BE2C (cell line): ENCODE measurements around the gene PPP6R2.

ENCODE experiments used
- DNase-seq: peaks from one replicate; pipeline ENCODE4 v3.0.0-alpha.2; 2020
- H3K27me3 ChIP-seq: fragments of 250-450 bp; sonication (Bioruptor Pico); 2 replicates; pipeline ENCODE4 v1.5.1; 2020; ENCODE audit warnings: mild to moderate bottlenecking
- H3K36me3 ChIP-seq: fragments of 250-450 bp; sonication (Bioruptor Pico); 2 replicates; pipeline ENCODE4 v1.5.1; 2020; ENCODE audit warnings: mild to moderate bottlenecking
- H3K4me1 ChIP-seq: fragments of 250-450 bp; sonication (Bioruptor Pico); 2 replicates; pipeline ENCODE4 v1.5.1; 2020
- H3K4me3 ChIP-seq: 2 replicates; pipeline ENCODE4 v1.5.1; 2011; ENCODE audit warnings: low read depth, low read length
- H3K9me3 ChIP-seq: fragments of 250-450 bp; sonication (Bioruptor Pico); 2 replicates; pipeline ENCODE4 v1.5.1; 2020
- TF ChIP-seq, protein P1 (sequence below): IDR thresholded peaks from 2 replicates; pipeline ENCODE4 v1.5.1; 2012; ENCODE audit warnings: mild to moderate bottlenecking, low read depth, low read length

PPP6R2 gene

DNA sequence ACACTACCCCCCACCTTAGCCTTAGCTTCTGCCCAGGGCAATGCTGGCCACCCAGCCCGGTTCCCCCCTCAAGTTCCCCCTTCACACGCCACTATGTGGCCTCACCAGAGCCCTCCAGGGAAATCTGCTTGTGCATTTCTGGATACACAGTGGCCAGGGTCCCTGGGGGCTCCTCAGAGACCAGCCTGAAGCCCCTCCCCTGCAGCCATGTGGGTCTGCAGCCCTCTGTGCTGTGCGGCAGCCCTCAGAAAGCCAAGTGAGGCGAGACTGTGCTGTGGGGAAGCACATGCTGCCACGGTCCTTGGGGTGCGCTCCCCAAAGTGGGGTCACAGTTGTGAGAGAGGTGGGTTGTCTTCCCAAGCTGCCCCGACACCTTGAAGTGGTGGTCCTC, 33.5 kb upstream of the PPP6R2 start:
- peak; percentile 86 for DNase-seq
- H3K9me3 ChIP-seq = no peaks in the 10 kb centered on the region
- H3K36me3 ChIP-seq = no peaks in the 10 kb centered on the region; the same call in 1 of the 2 replicates
- H3K4me1 ChIP-seq = peaks cover 32% of the 10 kb centered on the region
- H3K27me3 ChIP-seq = no peaks in the 10 kb centered on the region
- no peak overlapping the region for H3K4me3 ChIP-seq
- TF ChIP-seq, protein P1, sequence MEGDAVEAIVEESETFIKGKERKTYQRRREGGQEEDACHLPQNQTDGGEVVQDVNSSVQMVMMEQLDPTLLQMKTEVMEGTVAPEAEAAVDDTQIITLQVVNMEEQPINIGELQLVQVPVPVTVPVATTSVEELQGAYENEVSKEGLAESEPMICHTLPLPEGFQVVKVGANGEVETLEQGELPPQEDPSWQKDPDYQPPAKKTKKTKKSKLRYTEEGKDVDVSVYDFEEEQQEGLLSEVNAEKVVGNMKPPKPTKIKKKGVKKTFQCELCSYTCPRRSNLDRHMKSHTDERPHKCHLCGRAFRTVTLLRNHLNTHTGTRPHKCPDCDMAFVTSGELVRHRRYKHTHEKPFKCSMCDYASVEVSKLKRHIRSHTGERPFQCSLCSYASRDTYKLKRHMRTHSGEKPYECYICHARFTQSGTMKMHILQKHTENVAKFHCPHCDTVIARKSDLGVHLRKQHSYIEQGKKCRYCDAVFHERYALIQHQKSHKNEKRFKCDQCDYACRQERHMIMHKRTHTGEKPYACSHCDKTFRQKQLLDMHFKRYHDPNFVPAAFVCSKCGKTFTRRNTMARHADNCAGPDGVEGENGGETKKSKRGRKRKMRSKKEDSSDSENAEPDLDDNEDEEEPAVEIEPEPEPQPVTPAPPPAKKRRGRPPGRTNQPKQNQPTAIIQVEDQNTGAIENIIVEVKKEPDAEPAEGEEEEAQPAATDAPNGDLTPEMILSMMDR = no peak

DNA sequence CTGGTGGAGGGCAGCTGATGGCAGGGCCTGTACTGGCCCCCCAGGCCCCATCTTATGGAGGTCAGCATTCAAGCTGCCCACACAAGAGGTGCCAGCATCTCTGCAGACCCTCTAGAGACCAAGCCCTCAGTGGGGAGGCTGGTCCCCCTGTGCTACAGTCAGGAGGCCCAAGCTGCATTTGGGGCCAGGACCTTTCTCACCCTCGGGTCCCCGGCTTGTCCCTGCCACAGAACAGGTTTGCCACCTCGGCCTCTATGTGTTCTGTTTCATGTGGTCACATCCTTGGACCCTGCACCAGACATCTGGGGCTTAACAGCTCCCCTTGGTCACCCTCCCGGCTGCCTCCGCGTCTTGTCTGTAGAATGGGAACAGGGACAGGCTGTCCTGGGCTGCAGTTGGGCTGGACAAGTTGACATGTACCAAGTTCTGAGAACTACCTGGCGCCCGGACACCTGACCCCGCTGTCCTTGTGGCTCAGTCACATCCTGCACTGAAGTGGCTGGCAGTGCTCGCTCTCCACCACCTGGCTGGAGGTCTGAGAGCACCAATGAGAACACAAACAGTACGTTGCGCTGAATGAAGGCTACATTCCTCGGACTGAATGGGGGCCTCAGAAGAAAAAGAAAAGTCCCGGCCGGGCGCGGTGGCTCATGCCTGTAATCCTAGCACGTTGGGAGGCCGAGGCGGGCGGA, 33.0 kb upstream of the PPP6R2 start:
- DNase-seq = no peak
- Histone ChIP-seq H3K4me1 (peaks cover 30% of the 10 kb centered on the region), H3K9me3 (no peaks in the 10 kb centered on the region), H3K4me3 (no peak overlapping the region), H3K36me3 (no peaks in the 10 kb centered on the region; the same call in 1 of the 2 replicates), H3K27me3 (no peaks in the 10 kb centered on the region)
- TF ChIP-seq, protein P1 = no peak

DNA sequence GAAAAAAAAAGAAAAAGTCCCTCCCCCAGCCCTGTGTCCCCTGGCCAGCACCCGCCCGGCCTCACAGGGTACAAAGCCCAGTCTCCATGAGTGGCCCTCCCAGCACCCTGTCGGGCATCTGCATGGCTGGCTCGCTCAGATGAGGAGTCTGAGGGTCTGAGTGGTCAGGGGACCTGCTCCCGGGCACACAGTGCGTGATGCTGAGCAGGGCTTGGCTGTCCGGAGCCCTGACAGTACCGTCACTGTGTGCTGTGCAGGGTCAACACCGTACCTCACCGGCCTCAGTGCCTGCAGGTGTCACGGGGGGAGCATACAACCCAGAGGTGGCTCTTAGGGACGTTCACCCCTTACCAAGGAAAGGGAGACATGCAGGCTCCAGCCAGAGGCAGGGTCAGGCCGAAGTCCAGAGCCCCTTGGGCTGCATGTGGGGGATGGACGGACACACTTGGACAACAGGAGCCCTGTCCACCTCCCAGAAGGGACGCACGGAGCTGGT, 32.1 kb upstream of the PPP6R2 start:
- no peak for DNase-seq
- TF ChIP-seq, protein P1 = no peak

DNA sequence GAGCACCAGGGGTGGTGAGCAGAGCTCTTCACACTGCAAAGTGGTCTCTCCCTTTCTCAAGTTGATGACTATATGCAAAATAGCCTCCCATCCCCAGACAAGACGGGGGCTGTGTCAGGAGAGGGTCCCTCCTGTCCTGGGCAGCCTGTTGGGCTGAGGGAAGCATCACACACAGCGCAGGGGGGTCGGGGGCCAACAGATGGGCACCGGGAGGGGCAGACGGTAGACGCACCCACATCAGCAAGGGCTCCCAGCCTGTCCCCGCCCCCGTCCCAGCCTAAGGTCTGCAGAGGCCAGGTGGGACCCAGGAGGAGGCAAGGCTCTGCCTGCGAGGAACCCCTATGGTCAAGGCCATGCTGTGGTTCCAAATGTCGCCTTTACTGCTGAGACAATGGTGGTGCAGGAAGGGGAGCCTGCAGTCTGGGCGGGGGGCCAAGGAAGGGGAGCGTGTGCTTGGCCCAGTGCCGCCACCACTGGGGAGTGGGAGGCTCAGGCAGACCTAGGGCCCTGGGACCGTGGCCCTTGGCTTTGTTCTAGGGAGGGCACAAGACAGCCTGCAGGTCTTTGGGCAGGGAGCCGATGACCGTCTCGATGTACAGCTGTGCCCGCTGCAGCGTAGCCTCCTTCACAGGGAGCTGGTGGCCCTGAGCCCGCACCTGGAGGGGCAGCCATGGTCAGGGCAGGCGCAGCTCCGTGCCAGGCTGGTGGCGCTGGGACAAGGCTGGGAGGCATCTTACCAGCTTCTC, 31.3 kb upstream of the PPP6R2 start:
- H3K27me3 ChIP-seq = no peaks in the 10 kb centered on the region
- no peak overlapping the region for H3K4me3 ChIP-seq
- no peak for DNase-seq
- H3K4me1 ChIP-seq = peaks cover 28% of the 10 kb centered on the region
- H3K36me3 ChIP-seq = no peaks in the 10 kb centered on the region; the same call in 1 of the 2 replicates
- no peaks in the 10 kb centered on the region for H3K9me3 ChIP-seq
- TF ChIP-seq, protein P1 = no peak

More for the DNA sequence above, 32.1 kb upstream of the PPP6R2 start:
- H3K4me1 ChIP-seq = peaks cover 28% of the 10 kb centered on the region
- no peak overlapping the region for H3K4me3 ChIP-seq
- no peaks in the 10 kb centered on the region; the same call in 1 of the 2 replicates for H3K36me3 ChIP-seq
- no peaks in the 10 kb centered on the region for H3K9me3 ChIP-seq
- no peaks in the 10 kb centered on the region for H3K27me3 ChIP-seq

DNA sequence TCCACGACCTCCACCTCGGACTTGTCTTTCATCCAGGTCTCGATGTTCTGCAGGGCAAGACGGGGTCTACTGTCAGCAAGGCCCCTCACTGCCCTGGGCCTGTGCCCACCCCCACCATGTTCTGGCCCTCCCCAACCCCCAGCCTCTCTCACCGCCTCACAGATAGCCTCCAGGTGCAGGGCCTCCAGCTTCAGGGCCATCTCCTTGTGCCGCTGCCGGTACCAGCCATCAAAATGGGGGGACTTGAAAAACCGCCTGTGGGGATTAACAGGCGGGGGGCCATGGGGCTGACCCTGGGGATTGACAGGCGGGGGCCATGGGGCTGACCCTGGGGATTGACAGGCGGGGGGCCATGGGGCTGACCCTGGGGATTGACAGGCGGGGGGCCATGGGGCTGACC, 30.8 kb upstream of the PPP6R2 start:
- Histone ChIP-seq H3K4me1 (peaks cover 28% of the 10 kb centered on the region), H3K36me3 (no peaks in the 10 kb centered on the region)

More for the DNA sequence above, 30.8 kb upstream of the PPP6R2 start:
- Histone ChIP-seq H3K9me3 (no peaks in the 10 kb centered on the region), H3K4me3 (no peak overlapping the region), H3K27me3 (no peaks in the 10 kb centered on the region)
- TF ChIP-seq, protein P1 = no peak
- no peak for DNase-seq
